Liver (tissue), 9 donors: ENCODE measurements around the gene LGR6. TPM values are rescaled to one million over a fixed set of nuclear protein-coding genes. Genes with fewer than 3 reads are reported as not detected.

Experiments used
- DNase-seq: peaks from one replicate; pipeline ENCODE4 v3.0.0-alpha.2; 2017; ENCODE audit warnings: low spot score
- H3K27ac ChIP-seq, 2 donors: one replicate each; pipeline ENCODE4 v1.7.0; 2013; ENCODE audit warnings: inconsistent platforms in 2 of 2, low read length in 2 of 2, control low read depth in 1 of 2, low read depth in 1 of 2, mild to moderate bottlenecking in 1 of 2
- H3K27me3 ChIP-seq, 4 donors: one replicate each; pipeline versions ENCODE4 v1.6.1 to v1.7.0; 2013; ENCODE audit warnings: low read length in 3 of 4, inconsistent platforms in 1 of 4, mild to moderate bottlenecking in 1 of 4, moderate library complexity in 1 of 4; ENCODE audit not compliant: control insufficient read depth in 4 of 4, insufficient read depth in 4 of 4
- H3K36me3 ChIP-seq, 4 donors: one replicate each; pipeline versions ENCODE4 v1.6.1 to v1.7.0; 2013; ENCODE audit warnings: low read length in 3 of 4, mild to moderate bottlenecking in 3 of 4, low read depth in 1 of 4, moderate library complexity in 1 of 4; ENCODE audit not compliant: control insufficient read depth in 4 of 4, insufficient read depth in 3 of 4
- H3K4me1 ChIP-seq, 4 donors: one replicate each; pipeline versions ENCODE4 v1.6.1 to v1.7.0; 2013; ENCODE audit warnings: low read length in 3 of 4, mild to moderate bottlenecking in 3 of 4, moderate library complexity in 1 of 4; ENCODE audit not compliant: control insufficient read depth in 4 of 4, insufficient read depth in 4 of 4
- H3K4me3 ChIP-seq, 3 donors: one replicate each; pipeline versions ENCODE4 v1.6.1 to v1.7.0; 2013; ENCODE audit warnings: low read length in 3 of 3, control low read depth in 1 of 3, low read depth in 1 of 3, mild to moderate bottlenecking in 1 of 3
- H3K9ac ChIP-seq, 2 donors: one replicate each; pipeline ENCODE4 v1.7.0; 2013; ENCODE audit warnings: low read length in 2 of 2, mild to moderate bottlenecking in 2 of 2, moderate library complexity in 2 of 2, control low read depth in 1 of 2, low read depth in 1 of 2
- H3K9me3 ChIP-seq, 4 donors: one replicate each; pipeline versions ENCODE4 v1.6.1 to v1.7.0; 2013; ENCODE audit warnings: low read length in 3 of 4; ENCODE audit not compliant: control insufficient read depth in 4 of 4
- EGR1 ChIP-seq, 2 donors: IDR thresholded peaks; 2 replicates each; pipeline ENCODE4 v1.6.1; 2016 to 2018; ENCODE audit warnings: antibody characterized with exemption in 2 of 2, low read depth in 2 of 2
- FOXA1 ChIP-seq: IDR thresholded peaks from 2 replicates; pipeline ENCODE4 v1.6.1; 2016; ENCODE audit warnings: antibody characterized with exemption
- FOXA2 ChIP-seq: IDR thresholded peaks from 2 replicates; pipeline ENCODE4 v1.6.1; 2016; ENCODE audit warnings: antibody characterized with exemption
- GABPA ChIP-seq, 2 donors: IDR thresholded peaks in 1 of 2; conservative IDR thresholded peaks in 1 of 2; 2 replicates each; pipeline ENCODE4 v1.6.1; 2016; ENCODE audit warnings: antibody characterized with exemption in 2 of 2, mild to moderate bottlenecking in 1 of 2, moderate library complexity in 1 of 2
- HNF4A ChIP-seq, 2 donors: conservative IDR thresholded peaks; 2 replicates each; pipeline ENCODE4 v1.6.1; 2016; ENCODE audit warnings: antibody characterized with exemption in 2 of 2, mild to moderate bottlenecking in 2 of 2
- HNF4G ChIP-seq: IDR thresholded peaks from 2 replicates; pipeline ENCODE4 v1.6.1; 2016; ENCODE audit warnings: antibody characterized with exemption
- JUND ChIP-seq, 2 donors: IDR thresholded peaks; 2 replicates each; pipeline ENCODE4 v1.6.1; 2016; ENCODE audit warnings: antibody characterized with exemption in 2 of 2
- NR2F2 ChIP-seq: IDR thresholded peaks from 2 replicates; pipeline ENCODE4 v1.6.1; 2016; ENCODE audit warnings: antibody characterized with exemption
- RAD21 ChIP-seq, 2 donors: IDR thresholded peaks; 2 replicates each; pipeline ENCODE4 v1.6.1; 2016; ENCODE audit warnings: antibody characterized with exemption in 2 of 2, mild to moderate bottlenecking in 2 of 2
- RXRA ChIP-seq, 2 donors: IDR thresholded peaks; 2 replicates each; pipeline ENCODE4 v1.6.1; 2017 to 2018; ENCODE audit warnings: antibody characterized with exemption in 2 of 2, mild to moderate bottlenecking in 1 of 2
- SP1 ChIP-seq: IDR thresholded peaks from 2 replicates; pipeline ENCODE4 v1.6.1; 2018; ENCODE audit warnings: antibody characterized with exemption, mild to moderate bottlenecking
- TAF1 ChIP-seq: conservative IDR thresholded peaks from 2 replicates; pipeline ENCODE4 v1.6.1; 2016; ENCODE audit warnings: antibody characterized with exemption, mild to moderate bottlenecking
- YY1 ChIP-seq: IDR thresholded peaks from 2 replicates; pipeline ENCODE4 v1.6.1; 2016; ENCODE audit warnings: antibody characterized with exemption, mild to moderate bottlenecking
- WGBS: extraction: QIAGEN DNeasy Blood & Tissue Kit; methylation state at CpG from one replicate; pipeline ENCODE4 v1.1.7; 2013; 5-methylcytosine and 5-hydroxymethylcytosine counted together
- polyA plus RNA-seq, 2 donors: library from polyadenylated mRNA; stranded (reverse) in 1 of 2; unstranded in 1 of 2; fragments of 200-250 nt in 1 of 2; fragments of >200 nt in 1 of 2; fragmentation: Nextera tagmentation in 1 of 2; extraction: Ambion mirVana in 1 of 2; gene quantifications; one replicate each; pipeline versions ENCODE4 v1.2.1 to v1.2.3, GENCODE V29; 2013 to 2015
- total RNA-seq, 2 donors: library from RNA; depleted of rRNA; stranded (reverse); fragments of >200 nt; gene quantifications; one replicate each; pipeline ENCODE4 v1.2.3, GENCODE V29; 2014
- TF ChIP-seq, protein P1 (sequence below): IDR thresholded peaks from 2 replicates; pipeline ENCODE4 v1.6.1; 2016; ENCODE audit warnings: antibody characterized with exemption, mild to moderate bottlenecking
- TF ChIP-seq, protein P2 (sequence below): IDR thresholded peaks from 2 replicates; pipeline ENCODE4 v1.6.1; 2016; ENCODE audit warnings: antibody characterized with exemption
- TF ChIP-seq, protein P3 (sequence below): fragments of 150-350 bp; IDR thresholded peaks from 2 replicates; pipeline ENCODE4 v1.5.1; 2017; ENCODE audit warnings: improper control_type of control experiment, low read depth, low read length; ENCODE audit not compliant: missing input control
- TF ChIP-seq, protein P4 (sequence below): IDR thresholded peaks from 2 replicates; pipeline ENCODE4 v1.6.1; 2016; ENCODE audit warnings: antibody characterized with exemption
- TF ChIP-seq, protein P5 (sequence below): IDR thresholded peaks from 2 replicates; pipeline ENCODE4 v1.6.1; 2016; ENCODE audit warnings: antibody characterized with exemption
- donor health status: healthy.
- donor health status: healthy.
- donor health status: healthy.
- donor health status: healthy.
- donor health status: healthy.

Gene LGR6
- total and polyA plus RNA-seq, 4 donors = 0.05 to 1.2 (median 0.75) TPM

DNA sequence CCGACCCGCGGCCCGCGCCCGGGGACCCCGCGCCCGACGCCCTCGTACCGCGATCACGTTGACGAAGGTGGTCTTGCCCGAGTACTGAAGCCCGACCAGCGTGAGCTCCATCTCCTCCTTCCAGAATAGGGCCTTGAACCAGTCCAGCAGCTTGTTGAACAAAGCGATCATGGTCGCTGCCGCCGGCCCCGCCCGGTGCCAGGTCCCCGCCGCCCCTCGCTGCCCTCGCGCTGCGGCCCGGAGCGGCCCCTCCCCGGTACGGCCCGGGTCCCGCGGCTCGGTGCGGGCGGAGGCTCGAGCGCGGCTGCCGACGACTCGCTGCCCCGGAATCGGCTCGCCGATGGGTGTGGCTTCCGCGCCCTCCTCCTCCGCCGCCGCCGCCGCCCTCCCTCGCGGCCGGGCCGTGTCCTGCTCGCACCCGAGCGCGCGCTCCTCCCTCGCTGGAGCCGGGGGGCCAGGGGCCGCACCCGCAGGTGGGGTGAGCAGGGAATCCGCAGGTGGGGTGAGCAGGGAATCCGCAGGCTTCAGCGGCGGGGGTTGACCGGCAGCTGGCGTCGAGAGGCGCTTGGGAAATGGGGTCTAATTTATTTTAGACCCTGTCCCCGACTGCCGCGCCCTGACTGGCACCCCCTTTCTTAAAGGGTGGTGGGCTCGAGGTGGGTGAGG, 49.1 kb upstream of the LGR6 start, which contains the start of gene ARL8A:
TSS of gene ARL8A (minus strand) at position 336 of the 666 bp plus-strand sequence. CDS start at position 171, 165 bp downstream.
- Histone ChIP-seq H3K36me3 (no peaks in the 10 kb centered on the region), H3K27me3 (no peaks in the 10 kb centered on the region), H3K9me3 (no peaks in the 10 kb centered on the region), H3K4me1 (peaks cover 7 to 38% (median 21%) of the 10 kb centered on the region in 4 donors), H3K9ac (peak within 1 kb of the TSS; percentile 63 to 84), H3K4me3 (peak within 1 kb of the TSS; percentile 67 to 91 (median 90)), H3K27ac (peak within 1 kb of the TSS; percentile 92 to 94)
- under 1% methylated on average over 82 of the region's 82 CpGs for WGBS
- DNase-seq = peak; percentile 69
- TF ChIP-seq SP1 (no peak), JUND (IDR thresholded peaks at IDR 0.05) (no peak), TAF1 (no peak), EGR1 (IDR thresholded peaks at IDR 0.05; ENCODE audit: low read depth in 2 of 2) (no peak), NR2F2 (no peak), HNF4A (conservative IDR thresholded peaks at IDR 0.05) (no peak), FOXA1 (no peak), GABPA (IDR thresholded peaks at IDR 0.05 in 1 of 2, conservative IDR thresholded peaks at IDR 0.05 in 1 of 2) (no peak), YY1 (no peak), FOXA2 (no peak), RAD21 (IDR thresholded peaks at IDR 0.05) (no peak), RXRA (IDR thresholded peaks at IDR 0.05) (no peak), HNF4G (no peak)
- TF ChIP-seq, protein P1, sequence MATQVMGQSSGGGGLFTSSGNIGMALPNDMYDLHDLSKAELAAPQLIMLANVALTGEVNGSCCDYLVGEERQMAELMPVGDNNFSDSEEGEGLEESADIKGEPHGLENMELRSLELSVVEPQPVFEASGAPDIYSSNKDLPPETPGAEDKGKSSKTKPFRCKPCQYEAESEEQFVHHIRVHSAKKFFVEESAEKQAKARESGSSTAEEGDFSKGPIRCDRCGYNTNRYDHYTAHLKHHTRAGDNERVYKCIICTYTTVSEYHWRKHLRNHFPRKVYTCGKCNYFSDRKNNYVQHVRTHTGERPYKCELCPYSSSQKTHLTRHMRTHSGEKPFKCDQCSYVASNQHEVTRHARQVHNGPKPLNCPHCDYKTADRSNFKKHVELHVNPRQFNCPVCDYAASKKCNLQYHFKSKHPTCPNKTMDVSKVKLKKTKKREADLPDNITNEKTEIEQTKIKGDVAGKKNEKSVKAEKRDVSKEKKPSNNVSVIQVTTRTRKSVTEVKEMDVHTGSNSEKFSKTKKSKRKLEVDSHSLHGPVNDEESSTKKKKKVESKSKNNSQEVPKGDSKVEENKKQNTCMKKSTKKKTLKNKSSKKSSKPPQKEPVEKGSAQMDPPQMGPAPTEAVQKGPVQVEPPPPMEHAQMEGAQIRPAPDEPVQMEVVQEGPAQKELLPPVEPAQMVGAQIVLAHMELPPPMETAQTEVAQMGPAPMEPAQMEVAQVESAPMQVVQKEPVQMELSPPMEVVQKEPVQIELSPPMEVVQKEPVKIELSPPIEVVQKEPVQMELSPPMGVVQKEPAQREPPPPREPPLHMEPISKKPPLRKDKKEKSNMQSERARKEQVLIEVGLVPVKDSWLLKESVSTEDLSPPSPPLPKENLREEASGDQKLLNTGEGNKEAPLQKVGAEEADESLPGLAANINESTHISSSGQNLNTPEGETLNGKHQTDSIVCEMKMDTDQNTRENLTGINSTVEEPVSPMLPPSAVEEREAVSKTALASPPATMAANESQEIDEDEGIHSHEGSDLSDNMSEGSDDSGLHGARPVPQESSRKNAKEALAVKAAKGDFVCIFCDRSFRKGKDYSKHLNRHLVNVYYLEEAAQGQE = no peak
- TF ChIP-seq, protein P2, sequence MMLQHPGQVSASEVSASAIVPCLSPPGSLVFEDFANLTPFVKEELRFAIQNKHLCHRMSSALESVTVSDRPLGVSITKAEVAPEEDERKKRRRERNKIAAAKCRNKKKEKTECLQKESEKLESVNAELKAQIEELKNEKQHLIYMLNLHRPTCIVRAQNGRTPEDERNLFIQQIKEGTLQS = no peak
- TF ChIP-seq, protein P3, sequence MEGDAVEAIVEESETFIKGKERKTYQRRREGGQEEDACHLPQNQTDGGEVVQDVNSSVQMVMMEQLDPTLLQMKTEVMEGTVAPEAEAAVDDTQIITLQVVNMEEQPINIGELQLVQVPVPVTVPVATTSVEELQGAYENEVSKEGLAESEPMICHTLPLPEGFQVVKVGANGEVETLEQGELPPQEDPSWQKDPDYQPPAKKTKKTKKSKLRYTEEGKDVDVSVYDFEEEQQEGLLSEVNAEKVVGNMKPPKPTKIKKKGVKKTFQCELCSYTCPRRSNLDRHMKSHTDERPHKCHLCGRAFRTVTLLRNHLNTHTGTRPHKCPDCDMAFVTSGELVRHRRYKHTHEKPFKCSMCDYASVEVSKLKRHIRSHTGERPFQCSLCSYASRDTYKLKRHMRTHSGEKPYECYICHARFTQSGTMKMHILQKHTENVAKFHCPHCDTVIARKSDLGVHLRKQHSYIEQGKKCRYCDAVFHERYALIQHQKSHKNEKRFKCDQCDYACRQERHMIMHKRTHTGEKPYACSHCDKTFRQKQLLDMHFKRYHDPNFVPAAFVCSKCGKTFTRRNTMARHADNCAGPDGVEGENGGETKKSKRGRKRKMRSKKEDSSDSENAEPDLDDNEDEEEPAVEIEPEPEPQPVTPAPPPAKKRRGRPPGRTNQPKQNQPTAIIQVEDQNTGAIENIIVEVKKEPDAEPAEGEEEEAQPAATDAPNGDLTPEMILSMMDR = no peak
- TF ChIP-seq, protein P4, sequence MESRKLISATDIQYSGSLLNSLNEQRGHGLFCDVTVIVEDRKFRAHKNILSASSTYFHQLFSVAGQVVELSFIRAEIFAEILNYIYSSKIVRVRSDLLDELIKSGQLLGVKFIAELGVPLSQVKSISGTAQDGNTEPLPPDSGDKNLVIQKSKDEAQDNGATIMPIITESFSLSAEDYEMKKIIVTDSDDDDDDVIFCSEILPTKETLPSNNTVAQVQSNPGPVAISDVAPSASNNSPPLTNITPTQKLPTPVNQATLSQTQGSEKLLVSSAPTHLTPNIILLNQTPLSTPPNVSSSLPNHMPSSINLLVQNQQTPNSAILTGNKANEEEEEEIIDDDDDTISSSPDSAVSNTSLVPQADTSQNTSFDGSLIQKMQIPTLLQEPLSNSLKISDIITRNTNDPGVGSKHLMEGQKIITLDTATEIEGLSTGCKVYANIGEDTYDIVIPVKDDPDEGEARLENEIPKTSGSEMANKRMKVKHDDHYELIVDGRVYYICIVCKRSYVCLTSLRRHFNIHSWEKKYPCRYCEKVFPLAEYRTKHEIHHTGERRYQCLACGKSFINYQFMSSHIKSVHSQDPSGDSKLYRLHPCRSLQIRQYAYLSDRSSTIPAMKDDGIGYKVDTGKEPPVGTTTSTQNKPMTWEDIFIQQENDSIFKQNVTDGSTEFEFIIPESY = no peak
- TF ChIP-seq, protein P5, sequence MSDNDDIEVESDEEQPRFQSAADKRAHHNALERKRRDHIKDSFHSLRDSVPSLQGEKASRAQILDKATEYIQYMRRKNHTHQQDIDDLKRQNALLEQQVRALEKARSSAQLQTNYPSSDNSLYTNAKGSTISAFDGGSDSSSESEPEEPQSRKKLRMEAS = no peak
